Ovary (tissue), 3 donors: ENCODE measurements around the gene PSMD7.
"Not testable (repeated sequence)": the region's sequence is repeated elsewhere in the genome, so short reads cannot be mapped to it uniquely, and the experiment has no call there.

Source experiments
- POLR2A ChIP-seq: fragments of 450-650 bp; IDR thresholded peaks from one replicate; pipeline ENCODE4 v1.6.1; 2017; ENCODE audit warnings: antibody characterized with exemption, mild to moderate bottlenecking, moderate library complexity
- TF ChIP-seq, protein P1 (sequence below), 3 donors: fragments of 450-650 bp in 2 of 3; fragments of 200-600 bp in 1 of 3; IDR thresholded peaks; one replicate each; pipeline versions ENCODE4 v1.5.1 to v1.8.0; 2016 to 2022; ENCODE audit warnings: antibody characterized with exemption in 3 of 3, mild to moderate bottlenecking in 1 of 3
- donor health status: DM: no; HTN: no; CAD: no.

DNA sequence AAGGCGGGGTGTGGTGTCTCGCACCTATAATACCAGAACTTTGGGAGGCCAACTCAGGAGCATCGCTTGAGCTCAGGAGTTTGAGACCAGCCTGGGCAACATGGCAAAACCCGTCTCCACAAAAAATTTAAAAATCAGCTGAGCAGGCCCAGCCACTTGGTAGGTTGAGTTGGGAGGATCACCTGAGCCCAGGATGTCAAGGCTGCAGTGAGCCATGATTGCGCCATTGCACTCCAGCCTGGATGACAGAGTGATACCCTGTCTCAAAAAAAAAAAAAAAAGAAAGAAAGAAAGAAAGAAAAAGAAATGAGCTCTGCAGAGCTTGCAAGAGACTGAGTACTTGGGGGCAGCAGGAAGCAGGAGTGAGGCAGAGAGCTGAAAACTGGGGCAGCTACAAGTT lies 28.2 kb downstream of the PSMD7 start:
- TF ChIP-seq, protein P1, sequence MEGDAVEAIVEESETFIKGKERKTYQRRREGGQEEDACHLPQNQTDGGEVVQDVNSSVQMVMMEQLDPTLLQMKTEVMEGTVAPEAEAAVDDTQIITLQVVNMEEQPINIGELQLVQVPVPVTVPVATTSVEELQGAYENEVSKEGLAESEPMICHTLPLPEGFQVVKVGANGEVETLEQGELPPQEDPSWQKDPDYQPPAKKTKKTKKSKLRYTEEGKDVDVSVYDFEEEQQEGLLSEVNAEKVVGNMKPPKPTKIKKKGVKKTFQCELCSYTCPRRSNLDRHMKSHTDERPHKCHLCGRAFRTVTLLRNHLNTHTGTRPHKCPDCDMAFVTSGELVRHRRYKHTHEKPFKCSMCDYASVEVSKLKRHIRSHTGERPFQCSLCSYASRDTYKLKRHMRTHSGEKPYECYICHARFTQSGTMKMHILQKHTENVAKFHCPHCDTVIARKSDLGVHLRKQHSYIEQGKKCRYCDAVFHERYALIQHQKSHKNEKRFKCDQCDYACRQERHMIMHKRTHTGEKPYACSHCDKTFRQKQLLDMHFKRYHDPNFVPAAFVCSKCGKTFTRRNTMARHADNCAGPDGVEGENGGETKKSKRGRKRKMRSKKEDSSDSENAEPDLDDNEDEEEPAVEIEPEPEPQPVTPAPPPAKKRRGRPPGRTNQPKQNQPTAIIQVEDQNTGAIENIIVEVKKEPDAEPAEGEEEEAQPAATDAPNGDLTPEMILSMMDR (IDR thresholded peaks at IDR 0.05) = not testable (repeated sequence)
- TF ChIP-seq POLR2A = not testable (repeated sequence)
